Suppressor macrophage (primary cell): Measurements from ENCODE around the gene SULT4A1.

Experiments used
- DNase-seq, 4 experiments: peaks; one replicate each; pipeline ENCODE4 v3.0.0-alpha.2; 2020 to 2022

SULT4A1 gene

GRCh38 chr22:43827003-43827735, 35.1 kb downstream of the SULT4A1 start:
- DNase-seq, result no peak

- peak in 3 of 4 experiments; percentile 7 to 23 (median 22) for DNase-seq
Measured at GRCh38 chr22:43826142-43827002, 35.9 kb downstream of the SULT4A1 start.

GRCh38 chr22:43825651-43826050, 36.7 kb downstream of the SULT4A1 start:
- DNase-seq, result no peak

- no peak for DNase-seq
Measured at GRCh38 chr22:43824724-43825420, 37.4 kb downstream of the SULT4A1 start.

- DNase-seq, result no peak
Measured at GRCh38 chr22:43823911-43824665, 38.2 kb downstream of the SULT4A1 start.

- no peak for DNase-seq
Measured at GRCh38 chr22:43823353-43823908, 38.9 kb downstream of the SULT4A1 start.

- no peak for DNase-seq
Measured at GRCh38 chr22:43821606-43822425, 40.5 kb downstream of the SULT4A1 start.

- DNase-seq, result no peak
Measured at GRCh38 chr22:43820651-43821305, 41.5 kb downstream of the SULT4A1 start.

GRCh38 chr22:43819931-43820640, 42.2 kb downstream of the SULT4A1 start:
- DNase-seq, result no peak

- no peak for DNase-seq
Measured at GRCh38 chr22:43819421-43819921, 42.8 kb downstream of the SULT4A1 start.

- no peak for DNase-seq
Measured at GRCh38 chr22:43818981-43819380, 43.3 kb downstream of the SULT4A1 start.

GRCh38 chr22:43817402-43817801, 44.9 kb downstream of the SULT4A1 start:
- no peak for DNase-seq

GRCh38 chr22:43814264-43814663, 48.0 kb downstream of the SULT4A1 start:
- no peak for DNase-seq

GRCh38 chr22:43812890-43813289, 49.4 kb downstream of the SULT4A1 start:
- peak in 2 of 4 experiments; percentile 4 for DNase-seq

- peak; percentile 94 to 99 (median 96) for DNase-seq
Measured at GRCh38 chr22:43812149-43812842, 50.0 kb downstream of the SULT4A1 start, which contains the start of gene EFCAB6. Gene EFCAB6 (minus strand): TSS chr22:43812305. CDS start chr22:43782318, 29,987 bp downstream.

GRCh38 chr22:43811777-43812148, 50.5 kb downstream of the SULT4A1 start:
- DNase-seq, result peak; percentile 2 to 24 (median 18)

- no peak for DNase-seq
Measured at GRCh38 chr22:43802897-43803495, 59.3 kb downstream of the SULT4A1 start.

- no peak for DNase-seq
Measured at GRCh38 chr22:43800970-43801369, 61.3 kb downstream of the SULT4A1 start.
